GM12801 (cell line): Measurements from ENCODE around the gene APPL1.

Experiments
- TF ChIP-seq, protein P1 (sequence below): IDR thresholded peaks from one replicate; pipeline ENCODE4 v1.5.1; 2011; ENCODE audit warnings: control low read depth; ENCODE audit not compliant: insufficient read length; ENCODE audit errors: extremely low read depth

APPL1 gene

DNA sequence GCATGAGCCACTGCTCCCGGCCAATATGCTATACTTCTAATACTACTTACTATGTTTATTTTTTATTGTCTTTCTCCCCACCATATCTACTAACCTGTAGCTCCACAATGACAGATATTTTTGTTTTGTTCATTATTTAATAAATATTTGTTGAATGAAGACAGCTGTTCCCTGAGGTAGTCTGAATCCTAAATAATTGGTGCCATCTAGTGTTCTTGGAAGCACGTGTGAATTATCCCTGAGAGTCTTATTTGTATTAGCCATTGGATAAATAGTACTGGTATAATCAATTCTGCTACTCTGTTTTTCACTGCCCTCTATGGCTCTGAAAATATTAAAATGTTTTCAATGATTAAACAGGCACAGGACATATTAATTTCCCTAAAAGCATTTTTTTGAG, 5.6 kb upstream of the APPL1 start:
- TF ChIP-seq, protein P1, sequence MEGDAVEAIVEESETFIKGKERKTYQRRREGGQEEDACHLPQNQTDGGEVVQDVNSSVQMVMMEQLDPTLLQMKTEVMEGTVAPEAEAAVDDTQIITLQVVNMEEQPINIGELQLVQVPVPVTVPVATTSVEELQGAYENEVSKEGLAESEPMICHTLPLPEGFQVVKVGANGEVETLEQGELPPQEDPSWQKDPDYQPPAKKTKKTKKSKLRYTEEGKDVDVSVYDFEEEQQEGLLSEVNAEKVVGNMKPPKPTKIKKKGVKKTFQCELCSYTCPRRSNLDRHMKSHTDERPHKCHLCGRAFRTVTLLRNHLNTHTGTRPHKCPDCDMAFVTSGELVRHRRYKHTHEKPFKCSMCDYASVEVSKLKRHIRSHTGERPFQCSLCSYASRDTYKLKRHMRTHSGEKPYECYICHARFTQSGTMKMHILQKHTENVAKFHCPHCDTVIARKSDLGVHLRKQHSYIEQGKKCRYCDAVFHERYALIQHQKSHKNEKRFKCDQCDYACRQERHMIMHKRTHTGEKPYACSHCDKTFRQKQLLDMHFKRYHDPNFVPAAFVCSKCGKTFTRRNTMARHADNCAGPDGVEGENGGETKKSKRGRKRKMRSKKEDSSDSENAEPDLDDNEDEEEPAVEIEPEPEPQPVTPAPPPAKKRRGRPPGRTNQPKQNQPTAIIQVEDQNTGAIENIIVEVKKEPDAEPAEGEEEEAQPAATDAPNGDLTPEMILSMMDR: no peak

DNA sequence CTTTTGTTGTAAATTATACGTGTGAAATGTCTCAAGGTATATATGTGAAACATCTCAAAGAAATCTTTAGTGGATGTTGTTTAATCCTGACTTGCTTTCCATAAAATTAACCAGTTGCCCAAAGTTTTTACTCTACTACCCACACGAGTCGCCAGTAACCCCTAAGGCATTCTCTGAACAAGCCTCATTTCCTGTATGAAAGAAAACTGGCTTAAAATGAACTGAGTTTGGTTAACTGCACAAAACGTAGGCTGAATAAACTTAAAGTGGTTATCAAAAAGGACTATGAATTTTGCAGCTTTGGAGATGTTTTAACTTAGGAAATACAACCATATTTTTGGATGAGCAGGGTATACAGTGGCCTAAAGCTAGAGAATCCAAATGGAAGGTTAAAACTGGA, 2.7 kb upstream of the APPL1 start:
- TF ChIP-seq, protein P1: no peak

DNA sequence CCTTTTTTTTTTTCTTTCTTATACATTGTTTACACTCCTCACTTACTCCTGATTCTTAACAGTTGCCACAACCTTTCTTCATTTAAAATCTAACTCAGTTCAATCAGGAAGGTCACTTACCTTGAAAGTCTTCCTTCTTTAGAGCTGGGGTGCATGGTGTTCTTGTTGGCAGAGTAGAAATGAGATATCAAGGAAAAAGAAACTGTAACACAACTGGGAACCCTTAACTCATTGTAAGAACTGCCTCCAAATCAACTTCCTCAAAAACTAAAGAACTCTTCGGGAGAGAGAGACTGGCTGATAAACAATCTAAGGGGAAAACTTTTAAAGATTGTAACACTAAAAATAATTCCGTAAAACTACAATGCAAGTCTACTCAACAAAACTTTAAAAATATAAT, 1.4 kb upstream of the APPL1 start:
- TF ChIP-seq, protein P1: no peak

DNA sequence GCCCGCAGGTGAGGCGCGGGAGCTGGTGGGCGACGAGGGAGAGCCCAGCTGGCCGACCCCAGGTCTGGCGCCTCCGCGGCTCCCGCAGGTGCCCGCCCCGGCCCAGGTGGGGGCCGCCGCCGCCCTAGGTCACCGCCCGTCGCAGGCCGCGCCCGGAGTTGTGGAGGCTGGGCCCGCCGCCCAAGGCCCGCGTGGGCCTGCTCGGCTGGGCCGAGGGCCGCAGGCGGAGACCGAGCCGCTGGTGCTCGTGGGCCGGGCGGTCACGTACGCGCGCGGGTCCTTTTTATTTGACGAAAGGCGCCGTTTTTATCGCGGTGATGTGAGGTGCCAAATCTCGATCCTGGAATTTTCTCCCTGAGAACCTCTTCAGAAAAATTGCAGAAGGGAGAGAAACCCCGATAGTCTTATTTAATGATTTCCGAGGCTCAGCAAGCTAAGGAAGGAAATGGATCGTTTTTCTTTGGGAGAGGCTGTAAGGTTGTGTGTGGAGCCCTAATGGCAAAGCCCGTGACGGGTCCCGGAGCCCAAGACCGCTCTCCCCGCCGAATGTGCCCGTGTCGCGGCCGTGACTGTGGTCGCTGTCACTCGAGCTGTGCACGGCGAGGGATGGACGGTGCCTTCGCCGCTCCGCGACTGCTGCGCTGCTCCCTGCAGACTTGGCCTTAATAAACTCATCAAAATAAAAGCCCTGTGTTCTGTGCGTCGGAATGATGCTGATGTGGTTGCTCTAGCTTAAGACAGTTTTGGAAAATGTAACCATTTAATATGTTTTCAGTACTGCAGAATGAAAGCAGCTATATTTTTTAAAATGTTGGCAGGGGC, 612 bp downstream of the APPL1 start:
- TF ChIP-seq, protein P1: no peak

DNA sequence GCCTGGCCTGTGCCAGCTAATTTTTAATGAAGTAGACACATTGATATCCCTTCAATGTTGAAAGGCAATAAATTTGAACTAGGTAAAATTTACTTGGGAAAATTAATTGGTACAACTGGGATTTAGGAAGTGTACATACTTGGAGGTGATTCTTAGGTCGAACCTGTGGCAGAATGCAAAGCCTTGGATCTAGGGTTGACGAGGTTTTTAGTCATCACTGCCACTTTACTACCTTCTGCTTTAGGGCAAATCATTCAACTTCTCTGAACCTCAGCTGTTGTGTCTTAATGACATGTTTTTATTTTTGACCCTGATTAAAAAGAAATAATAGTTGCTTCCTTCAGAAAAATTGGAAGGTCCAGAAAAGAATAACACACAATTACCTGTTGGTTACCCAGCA, 2.5 kb downstream of the APPL1 start:
- TF ChIP-seq, protein P1: no peak

DNA sequence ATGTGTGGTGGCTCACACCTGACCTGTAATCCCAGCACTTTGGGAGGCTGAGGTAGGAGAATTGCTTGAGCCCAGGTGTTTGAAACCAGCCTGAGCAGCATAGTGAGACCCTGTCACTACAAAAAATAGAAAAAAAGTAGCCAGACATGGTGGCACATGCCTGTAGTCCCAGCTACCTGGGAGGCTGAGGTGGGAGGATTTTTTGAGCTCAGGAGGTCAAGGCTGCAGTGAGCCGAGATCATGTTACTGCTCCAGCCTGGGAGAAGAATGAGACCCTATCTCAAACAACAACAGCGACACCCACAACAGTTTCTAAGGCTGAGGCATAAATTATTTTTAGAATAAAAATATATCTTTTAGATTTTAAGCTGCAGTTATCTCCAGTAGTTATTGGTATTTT, 6.3 kb downstream of the APPL1 start:
- TF ChIP-seq, protein P1: no peak

DNA sequence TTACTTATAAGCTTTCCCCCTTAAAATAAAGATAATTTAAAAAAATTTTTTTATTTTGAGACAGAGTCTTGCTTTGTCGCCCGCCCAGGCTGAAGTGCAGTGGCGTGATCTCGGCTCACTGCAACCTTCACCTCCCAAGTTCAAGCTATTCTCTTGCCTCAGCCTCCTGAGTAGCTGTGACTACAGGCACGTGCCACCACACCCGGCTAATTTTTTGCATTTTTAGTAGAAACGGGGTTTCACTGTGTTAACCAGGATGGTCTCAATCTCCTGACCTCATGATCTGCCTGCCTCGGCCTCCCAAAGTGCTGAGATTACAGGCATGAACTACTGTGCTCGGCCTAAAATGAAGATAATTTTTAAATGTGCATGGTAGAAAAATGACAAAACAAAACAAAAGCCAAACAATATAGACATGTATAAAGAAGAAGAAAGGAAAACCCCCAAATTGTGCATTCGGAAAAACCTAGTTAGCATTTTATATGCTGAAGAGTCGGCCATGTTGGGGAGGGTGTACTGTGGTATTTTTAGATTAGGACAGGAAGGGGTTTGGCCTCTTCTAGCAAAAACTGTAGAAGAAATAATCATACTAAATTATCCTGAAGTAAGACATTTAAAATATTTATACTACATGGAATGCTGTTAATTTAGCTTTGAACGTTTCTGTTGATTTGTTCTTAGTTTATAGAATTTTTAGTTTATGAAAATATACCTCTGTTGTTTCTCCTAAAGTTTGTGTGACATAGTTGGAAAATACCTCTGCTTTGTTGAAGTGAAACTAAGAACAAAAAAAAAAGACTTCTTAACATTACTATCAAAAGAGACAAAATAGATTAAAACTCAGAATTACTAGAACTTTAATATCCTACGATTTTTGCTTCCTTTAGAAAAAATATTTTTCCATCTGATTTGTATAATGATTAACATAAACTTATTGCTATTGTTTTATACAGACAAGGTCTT, 7.4 kb downstream of the APPL1 start:
- TF ChIP-seq, protein P1: no peak
